SKM-1 treated with dmso at 0.1 percent for 144 hours (cell line): ENCODE results near the gene CDKL5.

Experiments used
- DNase-seq: peaks from one replicate; lab custom pipeline; 2025; ENCODE audit not compliant: unreplicated experiment; lab: John Stamatoyannopoulos, UW

The CDKL5 gene

DNA sequence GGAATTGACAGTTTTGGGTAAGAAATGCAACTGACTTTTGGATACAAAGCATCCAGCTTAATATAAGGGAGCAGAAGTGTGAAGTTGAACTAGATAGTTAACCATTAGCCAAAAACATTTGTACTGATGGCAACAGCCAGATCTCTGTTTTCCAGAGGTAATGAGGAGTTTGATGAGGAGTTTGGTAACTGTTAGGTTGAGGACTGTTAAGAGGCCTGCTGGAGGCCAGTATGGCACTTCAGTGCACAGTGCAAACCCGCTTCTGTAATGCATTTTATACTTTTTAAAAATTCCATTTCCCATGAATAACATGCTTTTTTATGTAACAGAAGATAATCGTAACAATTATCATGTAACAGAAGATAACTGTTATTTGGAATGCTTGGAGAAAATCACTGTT, 30.0 kb downstream of the CDKL5 start:
- no peak for DNase-seq

DNA sequence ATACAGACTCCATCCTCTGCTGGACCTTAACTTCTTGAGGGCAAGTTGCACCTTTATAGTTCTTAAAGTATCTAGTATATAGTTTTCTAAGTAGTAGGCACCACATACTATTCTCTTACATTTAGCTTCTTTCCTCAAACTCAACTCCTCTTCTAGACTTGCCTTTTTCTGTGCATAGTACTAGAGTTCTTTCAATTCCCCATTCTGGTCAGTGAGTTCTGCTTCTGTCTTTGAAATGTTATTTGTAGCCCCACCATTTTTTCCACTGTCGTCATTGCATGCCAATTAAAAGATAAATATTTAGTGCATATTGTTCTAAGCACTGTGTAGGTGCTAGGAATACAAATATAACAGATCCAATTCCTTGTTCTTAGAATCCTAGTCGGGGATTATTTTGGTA, 31.6 kb downstream of the CDKL5 start:
- DNase-seq: no peak

DNA sequence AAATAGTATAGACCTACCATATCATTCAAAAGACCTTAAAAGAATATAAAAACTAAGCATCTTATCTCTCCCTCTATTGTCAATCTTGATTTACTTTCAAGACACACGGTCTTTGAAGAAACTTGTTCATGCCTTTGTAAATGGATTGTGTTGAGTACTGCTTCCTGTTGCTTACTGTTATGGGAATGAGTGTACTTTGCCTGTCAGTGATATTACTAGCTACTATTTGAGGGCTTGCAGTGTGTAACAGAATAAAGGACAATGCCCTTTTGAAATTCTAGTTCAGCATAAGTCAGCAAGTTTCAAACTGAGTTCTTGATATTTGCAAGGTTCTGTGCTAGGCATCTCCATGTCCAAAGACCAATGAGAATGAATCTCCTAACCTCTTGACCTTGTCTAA, 36.0 kb downstream of the CDKL5 start:
- no peak for DNase-seq

DNA sequence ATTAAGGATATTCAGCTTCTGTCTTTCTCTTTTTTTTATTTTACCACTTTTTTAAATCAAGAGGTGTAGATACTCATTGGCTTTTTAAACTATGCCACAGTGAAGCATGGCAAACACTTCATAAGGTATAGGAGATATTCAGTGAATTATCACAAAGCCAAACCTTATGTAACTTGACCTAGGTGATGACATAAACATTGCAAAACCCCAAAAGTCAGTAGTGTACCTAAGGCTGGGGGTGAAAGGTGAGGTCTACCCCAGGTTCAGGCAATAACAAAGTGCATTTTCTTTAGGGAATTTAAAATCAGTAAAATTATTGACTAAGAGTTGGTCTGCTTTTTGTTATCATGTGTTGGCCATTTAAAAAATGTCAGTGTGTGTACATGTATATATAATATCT, 39.1 kb downstream of the CDKL5 start:
- no peak for DNase-seq

DNA sequence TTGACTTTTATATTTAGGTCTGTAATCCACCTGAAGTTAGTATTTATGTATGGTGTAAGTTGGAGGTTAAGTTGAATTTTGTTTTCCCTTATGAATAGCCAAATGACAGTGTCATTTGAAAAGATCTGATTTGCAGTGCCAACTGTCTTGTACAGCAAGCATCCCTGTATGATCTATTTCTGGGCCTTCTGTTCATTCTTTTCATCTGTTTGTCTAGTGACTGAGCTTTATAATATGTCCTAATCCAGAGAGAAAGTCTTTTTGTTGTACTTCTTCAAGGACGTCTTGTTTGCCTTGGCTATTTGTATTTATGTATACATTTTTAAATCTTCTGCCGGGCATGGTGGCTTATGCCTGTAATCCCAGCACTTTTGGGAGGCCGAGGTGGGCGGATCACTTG, 39.6 kb downstream of the CDKL5 start:
- DNase-seq: no peak

DNA sequence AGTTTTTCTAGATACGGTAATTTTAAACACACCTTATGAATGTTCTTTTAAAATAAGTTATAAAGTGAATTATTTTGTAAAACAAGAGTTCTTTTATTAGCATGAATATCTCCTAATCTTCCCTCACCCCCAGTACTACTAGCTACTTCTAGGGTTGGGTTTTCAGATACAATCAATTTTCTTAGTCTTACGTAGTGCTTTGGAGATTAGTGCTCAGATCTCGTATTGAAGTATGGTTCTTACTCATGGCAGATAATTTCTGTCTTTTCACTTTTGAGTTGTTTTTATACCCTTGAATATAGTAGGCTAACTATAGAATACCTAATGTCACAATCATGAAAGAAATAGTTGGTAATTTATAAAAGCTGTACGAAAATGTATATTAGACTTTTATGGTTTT, 43.2 kb downstream of the CDKL5 start:
- no peak for DNase-seq

DNA sequence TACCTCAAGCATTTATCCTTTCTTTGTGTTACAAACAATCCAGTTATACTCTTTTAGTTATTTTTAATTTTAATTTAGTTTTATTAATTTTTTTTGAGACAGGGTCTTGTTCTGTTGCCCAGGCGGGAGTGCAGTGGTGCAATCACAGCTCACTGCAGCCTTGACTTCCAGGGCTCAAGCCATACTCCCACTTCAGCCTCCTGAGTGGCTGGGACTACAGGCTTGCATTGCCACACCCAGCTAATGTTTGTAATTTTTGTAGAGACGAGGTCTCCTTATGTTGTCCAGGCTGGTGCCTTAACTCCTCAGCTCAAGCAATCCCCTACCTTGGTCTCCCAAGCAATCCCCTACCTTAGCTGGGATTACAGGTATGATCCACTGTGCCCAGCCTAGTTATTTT, 45.9 kb downstream of the CDKL5 start:
- DNase-seq: no peak

DNA sequence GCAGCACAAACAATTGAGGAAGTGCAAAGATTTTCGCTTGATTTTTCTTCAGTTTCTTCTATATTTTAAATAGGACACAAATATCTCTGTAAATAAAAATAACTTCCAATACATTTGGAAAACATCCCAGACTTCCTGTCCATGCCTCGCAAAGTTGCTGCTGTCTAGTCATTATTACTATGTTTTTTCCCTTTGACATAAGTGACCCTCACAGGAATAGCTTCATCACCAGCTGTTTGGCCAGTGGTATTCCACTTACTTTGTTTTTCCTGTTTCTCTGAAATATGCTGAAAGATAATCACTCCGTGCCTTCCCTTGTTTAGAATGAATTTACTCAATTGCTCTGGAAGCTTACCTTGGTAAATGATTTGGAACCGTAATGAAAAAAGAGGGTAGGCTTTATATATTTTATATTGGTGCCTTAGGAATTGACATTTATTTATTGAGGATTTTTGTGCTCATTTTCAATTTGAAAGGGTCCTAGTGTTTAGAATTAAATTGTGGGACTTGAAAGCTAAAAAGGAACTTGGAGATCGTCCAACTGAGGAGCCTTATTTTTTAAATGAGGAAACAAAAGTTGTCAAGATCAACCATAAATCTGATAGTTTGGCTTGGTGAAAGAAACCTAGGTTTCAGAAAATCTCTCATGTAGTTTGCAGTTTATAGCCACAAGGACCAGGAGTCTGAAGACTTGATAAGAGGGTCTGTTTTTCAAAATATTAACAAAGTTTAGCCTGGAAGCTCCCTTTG, 65.6 kb downstream of the CDKL5 start:
- no peak for DNase-seq

DNA sequence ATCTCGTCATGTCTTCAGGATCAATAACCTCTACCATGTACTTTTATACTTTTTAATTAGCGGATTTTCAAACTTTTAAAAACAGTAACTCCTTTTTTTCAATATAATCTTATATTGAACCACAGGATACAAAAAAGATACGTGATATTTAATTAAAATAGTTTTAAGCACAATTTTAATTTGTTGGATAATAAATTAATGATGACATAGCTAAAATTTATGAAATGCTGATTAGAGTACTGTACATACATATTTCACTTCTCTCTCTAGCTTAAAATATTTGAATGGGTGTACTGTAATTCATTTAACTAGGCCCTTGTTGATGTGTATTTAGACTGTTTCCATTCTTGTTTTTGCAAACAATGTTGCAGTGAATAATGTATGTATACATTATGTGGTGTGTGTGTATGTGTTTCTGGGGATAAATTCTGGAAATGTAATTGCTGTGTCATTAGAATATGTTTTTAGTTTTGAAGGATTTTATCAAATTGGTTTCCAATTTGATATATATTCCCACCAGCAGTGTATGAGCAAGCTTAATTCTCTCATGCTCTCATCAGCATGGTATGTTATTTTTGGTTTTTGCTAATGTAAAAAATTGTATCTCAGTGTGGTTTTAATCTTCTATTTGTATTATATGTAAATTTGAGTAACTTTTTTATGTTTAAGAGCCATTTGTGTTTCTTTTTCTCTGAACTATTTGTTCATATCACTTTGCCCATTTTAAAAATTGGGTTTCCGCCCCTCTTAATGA, 66.4 kb downstream of the CDKL5 start:
- DNase-seq: no peak

DNA sequence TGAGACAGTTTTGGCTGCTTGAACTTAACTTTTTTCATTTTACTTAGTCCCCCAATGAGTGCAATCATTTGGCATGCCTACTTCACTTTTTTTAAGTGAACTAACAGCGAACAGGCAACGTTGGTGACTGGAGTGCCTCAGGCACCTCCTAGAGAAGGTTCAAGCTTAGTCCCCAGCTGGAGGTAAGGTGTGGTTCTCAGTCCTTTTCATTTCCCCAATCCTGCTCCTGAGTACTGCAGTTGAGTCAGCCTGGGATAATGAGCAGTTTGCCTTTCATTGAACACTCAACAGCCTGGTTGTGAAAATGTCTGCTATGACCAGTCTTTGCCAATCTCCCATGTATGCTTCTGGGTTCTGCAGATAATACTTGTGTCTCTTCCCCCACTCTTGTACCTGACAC, 109.5 kb downstream of the CDKL5 start:
- no peak for DNase-seq

DNA sequence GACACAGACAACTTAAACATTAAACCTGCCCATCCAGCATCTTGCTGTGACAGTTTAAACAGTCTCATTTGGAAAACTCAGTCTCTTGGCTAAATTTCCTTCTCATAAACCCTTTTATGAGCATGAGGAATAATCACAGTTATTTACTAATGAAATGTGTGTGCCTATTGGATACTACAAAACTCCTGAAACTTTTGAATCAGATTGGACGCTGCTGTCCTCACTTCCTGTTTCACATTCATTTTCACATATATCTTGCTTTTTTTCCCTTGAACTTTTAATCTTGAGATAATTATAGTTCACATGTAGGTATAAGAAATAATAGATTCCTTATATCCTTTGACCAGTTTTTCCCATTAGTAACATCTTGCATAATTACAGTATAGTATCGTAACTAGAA, 111.7 kb downstream of the CDKL5 start:
- DNase-seq: no peak

DNA sequence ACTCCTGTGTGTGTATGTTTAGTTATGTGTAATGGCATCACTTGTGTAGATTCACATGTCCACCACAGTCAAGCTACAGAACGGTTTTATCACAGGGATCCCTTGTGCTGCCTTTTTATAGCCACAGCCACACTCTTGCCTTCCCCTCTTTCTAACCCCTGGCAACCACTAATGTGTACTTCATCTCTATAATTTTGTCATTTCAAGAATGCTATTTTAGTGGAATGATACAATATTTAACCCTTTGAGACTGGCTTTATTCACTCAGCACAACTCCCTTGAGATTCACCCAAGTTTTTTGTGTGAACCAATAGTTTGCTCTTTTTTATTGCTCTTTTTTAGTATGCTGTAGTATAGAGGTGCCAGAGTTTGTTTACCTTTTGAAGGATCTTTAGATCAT, 112.1 kb downstream of the CDKL5 start:
- no peak for DNase-seq

DNA sequence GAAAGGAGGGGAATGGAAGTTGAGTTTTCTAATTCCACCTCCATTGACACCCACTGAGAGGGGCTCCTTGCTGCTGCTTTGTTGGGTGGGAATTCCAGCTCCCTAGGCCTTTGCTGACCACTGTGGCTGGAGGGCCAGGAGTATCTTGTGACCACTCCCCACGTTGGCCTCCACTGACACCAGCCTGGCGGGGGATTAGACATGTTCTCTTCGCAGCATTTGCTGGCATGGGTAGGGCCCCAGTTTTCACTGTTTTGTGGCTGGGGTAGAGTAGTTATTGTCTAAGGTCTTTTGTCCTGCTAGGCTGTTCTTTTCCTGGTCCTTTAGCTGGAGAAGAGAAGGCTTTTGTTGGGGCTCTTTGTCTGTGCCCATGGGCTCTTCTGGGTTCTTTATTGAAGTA, 116.7 kb downstream of the CDKL5 start:
- DNase-seq: no peak

DNA sequence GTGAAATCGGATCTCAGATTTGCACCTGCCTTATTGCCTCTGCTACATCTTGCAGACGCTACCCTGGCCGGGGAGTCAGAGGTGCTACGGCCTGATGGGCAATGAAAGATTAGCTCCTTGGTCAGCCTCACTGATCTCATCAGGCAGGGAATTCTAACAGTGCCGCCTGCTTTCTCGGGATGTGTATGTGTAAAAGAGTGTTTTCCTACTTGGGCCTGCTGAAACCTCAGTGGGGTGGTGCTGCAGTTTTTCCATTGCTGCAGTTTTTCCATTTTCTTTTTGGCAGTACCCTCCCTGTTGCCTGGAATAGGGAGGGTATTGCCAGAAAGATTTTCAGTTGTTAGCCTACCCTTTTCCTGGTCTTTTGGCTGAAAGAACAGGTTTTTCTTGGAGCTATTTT, 117.5 kb downstream of the CDKL5 start:
- no peak for DNase-seq

DNA sequence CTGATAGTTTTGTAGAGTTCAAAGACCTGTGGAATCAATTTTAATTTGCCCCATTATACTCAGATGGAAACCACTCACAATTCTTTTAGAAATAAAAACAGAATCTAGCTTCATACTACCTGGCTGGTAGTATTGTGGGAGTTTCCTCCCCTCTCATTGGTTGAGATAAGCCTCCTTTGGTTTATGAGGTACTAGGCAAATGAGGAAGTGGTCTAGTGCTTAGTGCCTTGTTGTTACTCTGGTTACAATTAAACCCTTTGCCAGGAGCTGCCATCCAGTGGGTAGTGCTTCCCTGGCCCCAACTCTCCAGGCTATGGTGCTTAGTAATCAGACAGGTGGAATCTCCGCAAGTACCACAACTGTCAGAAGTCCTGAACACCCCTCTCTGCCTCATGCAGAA, 118.3 kb downstream of the CDKL5 start:
- no peak for DNase-seq

DNA sequence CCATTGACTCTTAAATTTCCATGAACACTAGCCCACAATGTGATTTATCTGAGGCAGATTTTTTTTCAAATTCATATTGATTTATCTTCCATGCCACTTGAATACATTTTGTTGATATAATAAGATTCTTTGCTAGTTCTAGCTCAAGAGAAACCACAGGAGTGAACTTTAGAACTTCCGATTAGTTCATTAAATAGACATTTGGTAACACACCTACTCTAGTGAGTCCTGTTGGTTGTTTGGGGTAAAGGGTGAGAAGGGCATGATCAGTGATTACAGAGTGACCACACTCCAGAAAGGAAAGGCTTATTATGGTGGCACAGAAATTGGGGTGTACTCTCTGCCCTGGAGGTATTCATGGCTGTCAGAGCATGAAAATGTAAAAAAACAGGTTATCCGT, 120.4 kb downstream of the CDKL5 start:
- no peak for DNase-seq

DNA sequence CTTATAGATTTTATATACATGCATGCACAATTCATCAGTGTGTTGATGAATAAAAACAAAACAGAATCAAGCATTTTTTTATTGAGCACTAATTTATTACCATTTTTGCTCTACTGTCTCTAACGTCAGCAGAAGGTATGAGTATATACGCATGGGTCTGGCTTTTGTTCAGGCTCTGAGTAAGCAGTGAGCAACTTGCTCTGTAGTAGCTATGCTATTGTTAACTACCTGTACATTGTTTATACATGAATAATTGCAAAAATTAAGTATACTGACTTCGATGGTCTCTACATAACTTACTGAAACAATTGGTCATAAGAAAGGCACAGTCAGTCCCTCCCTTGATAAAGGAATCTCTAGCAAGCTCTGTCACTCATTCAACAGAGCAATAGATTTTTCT, 123.6 kb downstream of the CDKL5 start:
- DNase-seq: no peak

DNA sequence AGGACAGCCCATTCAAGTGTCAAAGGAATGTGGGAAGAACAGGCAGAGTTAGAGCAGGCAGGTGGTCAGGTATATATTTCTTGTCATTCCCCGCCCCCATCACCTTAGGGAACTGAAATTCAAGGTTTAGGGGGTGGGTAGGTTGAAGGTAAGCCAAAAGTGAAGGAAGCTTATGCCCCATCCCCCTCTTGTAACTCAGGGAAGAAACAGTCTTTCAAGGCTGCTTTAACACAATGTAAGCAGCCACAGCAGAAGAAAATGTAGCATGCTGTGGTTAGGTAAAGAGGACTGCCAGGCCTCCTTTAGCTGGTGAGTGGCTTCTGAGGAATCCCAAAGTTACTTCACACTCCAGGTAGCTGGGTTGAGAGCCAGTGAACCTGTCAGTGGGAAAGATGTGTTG, 124.2 kb downstream of the CDKL5 start:
- no peak for DNase-seq

DNA sequence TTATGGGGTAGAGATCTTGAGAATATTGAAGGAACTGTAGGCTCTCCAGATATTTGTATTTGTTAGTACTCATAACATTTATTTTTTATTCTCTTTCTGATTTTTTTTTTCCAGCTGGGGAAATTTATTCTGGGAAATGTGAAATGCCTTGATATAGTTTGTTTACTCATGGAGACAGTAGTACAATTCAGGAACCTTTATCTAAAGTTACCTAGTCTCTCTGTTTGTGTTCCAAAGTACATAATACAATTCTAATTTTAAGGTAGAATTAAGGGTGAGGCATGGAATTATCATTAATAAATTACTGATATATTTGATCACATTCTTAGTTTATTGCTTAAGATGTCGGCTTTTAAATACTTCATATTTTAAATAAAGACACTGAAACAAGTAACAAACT, 132.5 kb downstream of the CDKL5 start:
- DNase-seq: no peak

DNA sequence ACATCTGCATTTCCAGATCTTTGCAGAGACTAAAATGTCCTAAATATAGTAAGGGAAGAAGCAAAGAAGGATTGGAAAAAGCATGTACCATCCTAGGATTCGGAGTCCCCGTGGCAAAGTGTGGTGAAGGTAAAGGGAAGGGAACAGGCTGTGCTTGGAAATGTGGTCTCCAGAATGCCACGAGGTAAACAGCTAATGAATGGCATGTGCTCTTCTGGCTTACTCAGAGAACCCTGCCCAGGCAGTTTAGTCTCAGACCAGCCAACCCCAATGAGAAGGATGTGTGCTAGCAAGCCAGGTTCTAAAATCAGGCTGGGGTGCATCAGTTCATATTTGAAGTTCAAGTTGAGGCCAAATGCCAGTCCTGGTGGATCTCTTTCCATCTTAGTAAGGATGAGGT, 133.4 kb downstream of the CDKL5 start:
- no peak for DNase-seq

DNA sequence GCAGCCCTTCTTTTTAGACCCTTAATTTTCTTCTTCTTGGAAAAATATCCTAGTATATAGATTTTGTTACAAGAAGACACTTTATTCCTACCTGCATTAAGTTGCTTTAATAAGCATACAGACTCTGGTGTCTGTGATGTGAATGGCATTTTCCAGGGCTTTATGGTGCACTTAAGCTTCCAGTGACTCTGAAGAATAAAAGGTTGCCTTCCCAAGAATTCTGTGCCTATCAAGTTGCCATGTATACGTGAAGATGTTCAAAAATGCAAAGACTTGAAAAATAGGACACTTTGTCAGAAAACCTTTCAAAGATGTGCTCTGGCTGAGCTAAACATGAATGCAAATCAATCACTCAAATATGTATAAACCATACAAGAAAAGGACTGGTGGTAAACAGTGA, 135.6 kb downstream of the CDKL5 start:
- no peak for DNase-seq

DNA sequence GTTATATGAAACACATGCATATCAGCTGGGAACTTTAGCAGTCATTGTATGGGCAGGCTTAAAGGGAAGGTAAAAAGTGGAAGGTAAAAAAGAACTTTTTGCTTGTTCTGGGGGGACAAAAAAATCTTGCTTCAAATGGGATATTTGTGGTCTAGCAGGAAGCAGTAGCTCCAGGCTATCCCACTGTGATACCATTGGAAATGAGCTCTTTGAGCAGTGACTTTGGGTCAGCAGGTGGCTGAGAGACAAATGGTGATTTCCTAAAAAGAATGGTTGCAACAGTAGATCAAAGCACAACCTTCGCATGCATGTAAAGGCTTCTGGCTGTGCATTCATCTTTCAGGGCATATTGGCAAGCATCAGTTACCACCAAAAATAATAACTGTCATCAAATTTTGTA, 140.3 kb downstream of the CDKL5 start:
- no peak for DNase-seq

DNA sequence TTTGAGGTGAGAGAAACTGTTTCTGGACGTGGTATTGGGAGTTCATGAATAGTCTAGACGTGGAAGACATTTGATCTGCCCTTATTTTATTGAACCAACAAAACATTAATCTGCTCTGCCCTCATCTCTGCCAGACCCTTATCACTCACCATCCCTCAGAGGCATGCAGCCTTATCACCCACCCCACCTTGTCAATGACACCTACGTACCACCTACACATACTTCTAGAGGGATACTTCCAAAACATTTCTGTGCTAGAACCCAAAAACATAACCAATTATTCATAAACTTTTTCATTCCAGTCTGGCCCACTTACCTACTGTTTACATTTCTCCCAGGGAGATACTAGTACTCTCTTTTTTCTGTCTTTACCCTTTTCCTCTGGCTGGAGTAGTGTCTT, 141.3 kb downstream of the CDKL5 start:
- DNase-seq: no peak
